D721Med (cell line): Measurements from ENCODE around the gene PSMD12.
"Not testable (repeated sequence)": the region's sequence is repeated elsewhere in the genome, so short reads cannot be mapped to it uniquely, and the experiment has no call there.

Source experiments
- DNase-seq: peaks from one replicate; pipeline ENCODE4 v3.0.0; 2011; ENCODE audit warnings: low spot score; ENCODE audit not compliant: insufficient read length
- FAIRE-seq: peaks from 2 replicates; lab custom pipeline; 2011; peaks lifted over from hg19 to GRCh38; lab: Jason Lieb, UNC
- TF ChIP-seq, protein P1 (sequence below): IDR thresholded peaks from 2 replicates; pipeline ENCODE4 v1.5.1; 2012; ENCODE audit warnings: mild to moderate bottlenecking, control low read depth; ENCODE audit not compliant: insufficient read depth; ENCODE audit errors: missing control alignments

The PSMD12 gene

DNA sequence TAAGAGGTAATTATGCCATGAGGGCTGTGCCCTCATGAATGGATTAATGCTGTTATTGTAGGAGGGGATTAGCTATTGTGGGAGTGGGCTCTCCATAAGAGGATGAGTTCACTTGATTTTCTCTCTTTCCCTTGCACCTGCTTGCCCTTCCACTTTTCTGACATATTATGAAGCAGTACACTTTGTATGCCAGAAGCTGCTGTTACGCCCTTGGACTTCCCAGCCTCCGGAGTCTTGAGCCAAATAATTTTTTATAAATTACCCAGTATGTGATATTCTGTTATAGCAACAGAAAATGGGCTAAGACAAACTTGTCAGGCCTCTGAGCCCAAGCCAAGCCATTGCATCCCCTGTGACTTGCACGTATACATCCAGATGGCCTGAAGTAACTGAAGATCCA lies 38.4 kb downstream of the PSMD12 start:
- TF ChIP-seq, protein P1, sequence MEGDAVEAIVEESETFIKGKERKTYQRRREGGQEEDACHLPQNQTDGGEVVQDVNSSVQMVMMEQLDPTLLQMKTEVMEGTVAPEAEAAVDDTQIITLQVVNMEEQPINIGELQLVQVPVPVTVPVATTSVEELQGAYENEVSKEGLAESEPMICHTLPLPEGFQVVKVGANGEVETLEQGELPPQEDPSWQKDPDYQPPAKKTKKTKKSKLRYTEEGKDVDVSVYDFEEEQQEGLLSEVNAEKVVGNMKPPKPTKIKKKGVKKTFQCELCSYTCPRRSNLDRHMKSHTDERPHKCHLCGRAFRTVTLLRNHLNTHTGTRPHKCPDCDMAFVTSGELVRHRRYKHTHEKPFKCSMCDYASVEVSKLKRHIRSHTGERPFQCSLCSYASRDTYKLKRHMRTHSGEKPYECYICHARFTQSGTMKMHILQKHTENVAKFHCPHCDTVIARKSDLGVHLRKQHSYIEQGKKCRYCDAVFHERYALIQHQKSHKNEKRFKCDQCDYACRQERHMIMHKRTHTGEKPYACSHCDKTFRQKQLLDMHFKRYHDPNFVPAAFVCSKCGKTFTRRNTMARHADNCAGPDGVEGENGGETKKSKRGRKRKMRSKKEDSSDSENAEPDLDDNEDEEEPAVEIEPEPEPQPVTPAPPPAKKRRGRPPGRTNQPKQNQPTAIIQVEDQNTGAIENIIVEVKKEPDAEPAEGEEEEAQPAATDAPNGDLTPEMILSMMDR, result no peak
- no peak for DNase-seq
- no peak for FAIRE-seq

DNA sequence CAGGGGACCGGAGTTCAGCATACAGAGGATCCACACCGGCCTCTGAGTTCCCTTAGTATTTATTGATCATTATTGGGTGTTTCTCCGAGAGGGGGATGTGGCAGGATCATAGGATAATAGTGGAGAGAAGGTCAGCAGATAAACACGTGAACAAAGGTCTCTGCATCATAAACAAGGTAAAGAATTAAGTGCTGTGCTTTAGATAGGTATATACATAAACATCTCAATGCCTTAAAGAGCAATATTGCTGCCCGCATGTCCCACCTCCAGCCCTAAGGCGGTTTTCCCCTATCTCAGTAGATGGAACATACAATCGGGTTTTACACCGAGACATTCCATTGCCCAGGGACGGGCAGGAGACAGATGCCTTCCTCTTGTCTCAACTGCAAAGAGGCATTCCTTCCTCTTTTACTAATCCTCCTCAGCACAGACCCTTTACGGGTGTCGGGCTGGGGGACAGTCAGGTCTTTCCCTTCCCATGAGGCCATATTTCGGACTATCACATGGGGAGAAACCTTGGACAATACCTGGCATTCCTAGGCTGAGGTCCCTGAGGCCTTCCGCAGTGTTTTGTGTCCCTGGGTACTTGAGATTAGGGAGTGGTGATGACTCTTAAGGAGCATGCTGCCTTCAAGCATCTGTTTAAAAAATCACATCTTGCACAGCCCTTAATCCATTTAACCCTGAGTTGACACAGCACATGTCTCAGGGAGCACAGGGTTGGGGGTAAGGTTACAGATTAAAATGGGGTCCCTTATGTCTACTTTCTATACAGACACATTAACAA lies 39.2 kb downstream of the PSMD12 start:
- peak; percentile 32 for FAIRE-seq
- not testable (repeated sequence) for DNase-seq

DNA sequence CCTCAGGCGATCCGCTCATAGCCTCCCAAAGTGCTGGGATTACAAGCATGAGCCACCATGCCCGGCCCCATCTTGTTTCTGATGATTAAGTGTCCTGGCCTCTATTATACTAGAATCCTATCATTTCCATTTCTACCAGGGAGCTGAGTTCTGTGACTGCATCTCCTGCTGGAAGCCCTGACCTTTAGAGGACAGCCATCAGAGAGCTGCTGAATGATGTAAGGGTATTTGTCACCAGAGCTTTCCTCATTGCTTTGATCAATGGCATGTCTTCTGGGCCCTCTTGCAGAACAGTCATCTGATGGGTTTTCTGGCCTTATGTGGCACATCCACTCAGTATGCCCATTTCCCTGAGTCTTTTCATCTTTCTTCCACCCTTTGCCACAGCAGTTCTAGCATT lies 39.9 kb downstream of the PSMD12 start:
- FAIRE-seq (no peak), DNase-seq (no peak)
- TF ChIP-seq, protein P1, result no peak

DNA sequence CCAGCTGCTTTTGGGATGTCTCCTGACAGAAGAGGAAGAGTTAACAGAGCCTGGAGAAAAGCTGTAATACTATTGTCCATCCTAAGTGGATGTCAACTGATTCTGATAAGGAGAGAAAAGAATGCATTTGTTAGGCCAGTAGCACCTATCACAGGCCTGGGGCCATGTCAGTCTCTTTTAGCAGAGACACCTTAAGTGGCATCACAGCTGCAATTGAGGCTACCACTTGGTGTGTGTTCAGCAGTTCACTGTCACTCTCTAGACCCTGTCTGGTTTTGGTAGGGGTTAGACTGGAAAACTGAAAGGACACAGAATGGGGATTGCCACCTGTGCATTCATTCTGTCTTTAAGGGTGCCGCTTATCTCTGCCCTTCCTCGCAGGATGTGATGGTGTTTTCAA lies 42.0 kb downstream of the PSMD12 start:
- DNase-seq, result no peak
- no peak for FAIRE-seq

DNA sequence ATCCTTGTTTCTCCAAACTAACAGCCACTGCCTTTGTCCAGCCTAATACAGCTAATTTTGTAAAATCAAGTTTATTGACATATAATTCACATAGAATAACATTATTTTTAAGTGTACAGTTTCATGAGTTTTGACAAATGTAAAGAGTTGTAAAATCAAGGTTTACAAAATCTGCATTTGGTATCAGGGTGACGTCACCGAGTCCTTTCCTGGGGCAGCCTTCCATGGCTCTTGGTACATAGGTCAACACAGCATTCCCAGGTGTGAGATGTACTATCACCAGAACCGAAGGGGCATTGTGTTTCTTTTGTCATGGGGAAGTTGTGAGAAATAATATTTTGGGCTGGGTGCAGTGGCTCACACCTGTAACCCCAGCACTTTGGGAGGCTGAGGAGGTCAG lies 42.9 kb downstream of the PSMD12 start:
- DNase-seq, result no peak
- TF ChIP-seq, protein P1, result no peak
- no peak for FAIRE-seq

More for the DNA sequence above, 42.0 kb downstream of the PSMD12 start:
- TF ChIP-seq, protein P1, result no peak

DNA sequence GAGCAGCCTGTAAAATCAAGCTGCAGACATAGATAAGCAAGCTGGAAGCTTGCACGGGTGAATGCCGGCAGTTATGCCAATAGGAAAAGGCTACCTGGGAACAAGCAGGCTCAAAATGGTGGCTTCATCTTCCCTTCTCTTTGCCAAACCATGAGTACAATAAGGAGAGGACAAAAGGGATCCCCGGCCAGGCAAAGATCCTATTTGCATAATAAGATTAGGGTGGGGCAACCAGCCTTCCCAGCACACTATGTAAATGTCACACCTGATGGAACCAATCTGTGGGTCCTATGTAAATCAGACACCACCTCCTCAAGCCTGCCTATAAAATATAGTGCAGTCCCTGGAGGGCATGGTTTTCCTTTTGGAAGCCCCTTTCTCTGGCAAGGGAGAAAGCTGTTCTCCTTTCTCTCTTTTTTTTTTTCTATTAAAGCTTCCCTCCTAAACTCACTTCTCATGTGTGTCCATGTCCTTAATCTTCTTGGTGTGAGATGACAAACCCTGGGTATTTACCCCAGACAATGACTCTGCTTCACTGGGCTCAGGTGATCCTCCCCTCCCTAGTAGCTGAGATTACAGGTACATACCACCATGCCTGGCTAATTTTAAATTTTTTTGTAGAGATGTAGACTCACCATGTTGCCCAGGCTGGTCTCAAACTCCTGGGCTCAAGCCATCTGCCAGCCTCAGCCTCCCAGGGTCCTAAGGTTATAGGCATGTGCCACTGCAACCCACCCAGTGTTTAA lies 44.2 kb downstream of the PSMD12 start:
- peak; percentile 82 for FAIRE-seq
- DNase-seq, result no peak
- TF ChIP-seq, protein P1, result no peak

DNA sequence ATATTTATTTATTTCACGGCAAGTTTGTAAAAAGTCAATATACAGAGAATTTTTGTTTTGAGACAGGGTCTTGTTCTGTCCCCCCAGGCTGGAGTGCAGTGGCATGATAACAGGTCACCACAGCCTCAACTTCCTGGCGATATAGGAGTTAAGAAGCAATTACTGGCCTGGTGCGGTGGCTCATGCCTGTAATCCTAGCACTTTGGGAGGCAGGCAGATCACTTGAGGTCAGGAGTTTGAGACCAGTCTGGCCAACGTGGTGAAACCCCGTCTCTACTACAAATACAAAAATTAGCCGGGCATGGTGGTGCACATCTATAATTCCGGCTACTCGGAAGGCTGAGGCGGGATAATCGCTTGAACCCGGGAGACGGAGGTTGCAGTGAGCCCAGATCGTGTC lies 44.9 kb downstream of the PSMD12 start:
- FAIRE-seq, DNase-seq: not testable (repeated sequence)

DNA sequence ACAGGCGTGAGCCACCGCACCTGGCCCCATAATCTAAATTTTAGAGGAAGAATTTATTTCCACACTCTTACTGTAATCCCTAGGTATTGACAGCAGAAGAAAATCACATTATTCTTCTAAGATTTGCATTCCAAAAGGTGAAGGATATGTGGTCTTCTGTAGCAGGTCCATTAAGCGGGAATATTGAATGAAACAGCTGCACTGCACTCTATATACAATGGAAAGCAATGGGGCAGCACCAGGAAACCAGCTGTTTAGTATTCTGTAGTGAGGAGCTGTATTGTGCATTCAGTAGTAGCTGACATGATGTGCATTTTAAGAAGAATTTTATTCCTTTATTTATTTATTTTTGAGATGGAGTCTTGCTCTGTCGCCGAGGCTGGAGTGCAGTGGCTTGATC lies 49.6 kb downstream of the PSMD12 start:
- FAIRE-seq (no peak), DNase-seq (no peak)
- TF ChIP-seq, protein P1, result no peak
